K562 treated with DMSO at 1 percent for 48 hours (cell line): ENCODE data around the gene PLEKHA3. TPM values are rescaled to one million over a fixed set of nuclear protein-coding genes. Genes with fewer than 3 reads are reported as not detected.

Experiments
- total RNA-seq: library from RNA; unstranded; fragments of 300-600 nt; gene quantifications from 2 replicates; pipeline ENCODE4 v1.2.3, GENCODE V29; 2022; ENCODE audit warnings: low replicate concordance; ENCODE audit errors: extremely low read depth

PLEKHA3 gene
- not detected in 2 replicates for total RNA-seq

DNA sequence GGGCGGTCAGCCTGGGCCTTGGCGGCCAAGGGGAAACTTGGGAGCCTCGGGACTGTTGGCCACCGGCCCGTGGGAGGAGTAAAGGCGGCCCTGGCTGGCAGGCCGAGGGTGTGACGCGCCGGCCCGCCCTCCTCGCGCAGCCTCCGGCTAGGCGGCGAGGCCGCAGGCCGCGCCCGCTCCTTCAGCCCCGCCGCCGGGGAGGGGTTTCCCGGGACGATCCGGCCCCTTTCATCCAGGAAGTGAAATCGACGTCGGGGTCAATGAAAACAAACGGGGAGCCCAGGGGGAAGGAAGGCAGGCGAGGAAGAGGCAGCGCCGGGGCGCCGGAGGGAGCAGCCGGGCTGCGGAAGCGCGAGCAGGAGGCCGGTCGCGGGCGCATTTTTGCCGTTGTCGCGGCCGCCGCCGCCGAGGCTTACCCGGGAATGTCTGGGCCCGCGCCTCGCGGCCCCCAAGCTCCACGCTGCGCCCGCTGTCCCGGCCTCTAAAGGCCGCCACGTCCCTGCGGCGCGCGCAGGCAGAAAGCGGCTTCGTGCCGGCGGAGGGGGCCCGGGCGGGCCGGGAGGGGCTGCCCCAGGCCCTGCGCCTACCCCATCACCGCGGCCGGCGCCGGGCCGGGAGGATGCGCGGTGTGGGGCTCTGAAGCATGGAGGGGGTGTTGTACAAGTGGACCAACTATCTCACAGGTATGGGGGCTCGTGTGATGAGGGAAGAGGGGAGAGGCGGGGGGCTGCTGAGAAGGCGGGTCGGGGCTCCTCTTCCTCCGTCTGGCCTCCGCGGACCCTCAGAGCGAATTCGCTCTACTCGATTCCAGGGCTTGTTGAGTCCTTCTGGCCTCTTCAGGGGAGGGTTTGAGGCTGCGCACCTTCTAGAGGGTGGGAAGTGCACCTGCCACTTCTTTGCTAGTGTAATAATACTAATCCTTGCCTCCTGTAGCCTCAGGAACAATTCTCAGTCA lies at the start of gene PLEKHA3:
Gene PLEKHA3, plus strand, starts transcription at position 231 of the 955 bp plus-strand sequence. Its CDS starts 413 bp downstream, at position 644.

DNA sequence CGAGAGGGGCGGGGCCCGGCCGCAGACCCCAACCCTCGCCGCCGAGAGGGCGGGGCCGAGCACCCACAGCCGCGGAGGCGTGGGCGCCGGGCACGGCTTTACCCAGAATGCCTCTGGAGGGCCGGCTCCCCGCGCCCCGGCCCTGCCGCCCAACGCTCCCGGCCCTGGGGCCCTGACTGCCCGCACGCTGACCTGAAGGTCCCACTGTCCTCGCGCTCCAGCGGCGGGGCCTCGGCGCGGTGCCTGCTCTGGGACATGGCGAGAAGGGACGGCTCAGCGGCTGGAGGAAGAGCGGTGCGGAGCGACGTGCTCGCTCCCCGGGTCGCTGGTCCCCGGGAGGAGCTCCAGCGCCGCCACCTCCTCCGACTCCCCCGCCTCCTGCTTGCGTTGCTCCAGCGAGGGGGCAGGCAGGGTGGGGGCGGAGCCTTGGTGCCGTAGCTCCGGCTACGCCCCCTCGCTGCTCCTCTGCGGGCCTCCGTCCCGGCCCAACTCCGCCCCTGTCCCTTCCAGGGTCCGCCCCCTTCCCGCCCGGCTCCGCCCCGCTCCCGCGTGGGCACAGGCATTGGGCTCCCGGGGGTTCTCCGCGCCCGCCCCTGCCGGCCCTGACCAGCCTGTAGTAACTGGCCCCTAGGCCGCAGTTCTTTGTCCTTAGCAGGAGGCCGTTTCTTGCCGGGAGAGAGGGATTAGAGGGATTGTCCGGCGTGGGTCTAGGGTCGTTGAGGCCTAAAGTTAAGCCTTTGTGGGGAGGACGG lies 29.3 kb upstream of the PLEKHA3 start, which contains the start of the genes PJVK and PRKRA:
Gene PJVK, plus strand, starts transcription at position 605 of the 752 bp plus-strand sequence. CDS start 2,032 bp downstream, outside the sequence.
Gene PRKRA, minus strand, starts transcription at position 402 of the 752 bp plus-strand sequence. Its CDS starts 145 bp downstream, at position 257.

DNA sequence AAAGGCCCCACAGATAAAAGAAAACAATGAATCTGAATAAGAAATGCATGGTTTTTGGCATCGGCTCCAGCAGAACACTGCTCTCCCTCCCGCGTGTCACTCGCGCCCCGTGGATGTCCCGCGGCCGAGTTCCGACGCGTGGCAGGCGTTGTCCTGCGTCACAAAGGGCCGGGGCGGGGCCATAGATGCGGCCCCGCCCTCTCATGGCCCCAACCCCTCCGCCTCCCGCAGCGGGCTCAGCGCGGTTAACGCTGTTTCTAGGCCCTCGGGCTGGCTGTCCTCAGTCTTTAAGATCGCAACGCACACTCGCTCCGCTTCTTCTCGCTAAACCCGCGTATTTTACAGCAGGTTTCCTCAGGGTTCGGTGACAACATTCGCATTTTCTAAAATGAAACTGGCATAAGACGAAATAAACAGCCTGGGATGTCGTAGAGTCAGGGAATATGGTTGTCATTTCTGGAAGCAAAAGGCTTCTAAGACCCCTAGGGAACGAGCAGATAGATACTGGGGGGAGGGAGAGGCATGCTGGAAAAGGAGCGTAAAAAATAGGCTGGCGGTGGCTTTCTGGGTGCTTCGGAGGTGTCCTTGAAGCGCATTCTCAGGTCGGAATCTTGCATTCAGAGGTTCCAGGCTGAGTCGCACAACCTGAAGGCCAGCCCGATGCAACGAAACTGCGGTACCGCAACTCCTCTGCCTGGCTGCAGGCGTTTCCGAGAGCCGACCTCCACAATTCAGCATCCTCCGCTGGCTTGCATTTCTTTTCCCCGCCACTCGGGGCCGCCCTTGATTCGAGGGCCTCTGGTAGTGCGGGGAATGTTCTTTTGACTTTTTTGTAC lies 1.6 kb upstream of the PLEKHA3 start, which contains the start of gene FKBP7:
Gene FKBP7, minus strand, starts transcription at position 162 of the 836 bp plus-strand sequence. Its CDS starts 101 bp downstream, at position 61.

Other genes with a start within 250 kb of the PLEKHA3 start
- gene PRKRA, start 29.3 kb upstream of the PLEKHA3 start, total RNA-seq = not detected in 2 replicates
- not detected in 2 replicates for gene PJVK, start 29.1 kb upstream of the PLEKHA3 start, total RNA-seq
- not detected in 2 replicates for gene FKBP7, start 1.9 kb upstream of the PLEKHA3 start, total RNA-seq